Transverse colon (tissue), 3 donors: ENCODE data around the gene ARID3B.

Experiments used
- CTCF ChIP-seq, 5 experiments: fragments of 200-600 bp in 3 of 5; fragments of 450-650 bp in 2 of 5; sonication (generic) in 3 of 5; IDR thresholded peaks; 1 replicate in 2 of 5; 2 replicates in 3 of 5; pipeline ENCODE4 v1.5.1; 2016 to 2017; ENCODE audit warnings: antibody characterized with exemption in 5 of 5, inconsistent platforms in 3 of 5, mild to moderate bottlenecking in 2 of 5, moderate library complexity in 1 of 5
- POLR2A ChIP-seq: fragments of 450-650 bp; IDR thresholded peaks from one replicate; pipeline ENCODE4 v1.6.1; 2016; ENCODE audit warnings: antibody characterized with exemption, mild to moderate bottlenecking, moderate library complexity

DNA sequence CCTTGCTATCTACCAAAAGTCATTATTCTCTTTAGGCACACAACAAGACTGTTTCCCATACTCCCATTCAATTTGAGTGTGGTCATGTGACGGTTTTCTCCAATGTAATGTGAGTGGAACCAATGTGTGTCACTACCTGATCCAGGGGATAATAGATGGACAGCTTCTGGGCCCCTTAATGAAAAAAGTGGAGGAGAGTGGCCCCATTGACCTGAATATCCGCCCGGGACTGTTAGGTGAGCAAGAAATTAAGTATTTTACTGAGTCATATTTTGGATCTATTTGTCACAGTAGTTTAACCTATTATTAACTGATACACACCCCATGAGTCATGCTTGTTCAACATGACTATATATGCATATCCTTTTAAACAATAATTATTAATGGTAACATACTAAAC is 15.1 kb upstream of the ARID3B start:
- TF ChIP-seq POLR2A = no peak
- no peak for TF ChIP-seq CTCF (IDR thresholded peaks at IDR 0.05)
